ENCODE measurements around the gene CPD.

Gene CPD

GRCh38 chr17:30517786-30518185 is 139.1 kb downstream of the CPD start:
- H3K36me3 ChIP-seq (ENCODE audit: insufficient read depth, low read length): peaks cover 16% of the 10 kb centered on the region
- H3K27ac ChIP-seq (ENCODE audit: low read depth, low read length): no peak overlapping the region
- H3K9me3 ChIP-seq (ENCODE audit: low read length): no peaks in the 10 kb centered on the region
- no peaks in the 10 kb centered on the region for H3K27me3 ChIP-seq (ENCODE audit: control insufficient read depth in 1 of 2, insufficient read depth in 2 of 2, low read length in 2 of 2)
- H3K9ac ChIP-seq (ENCODE audit: low read length): no peak overlapping the region
- no peaks in the 10 kb centered on the region for H3K4me1 ChIP-seq (ENCODE audit: insufficient read depth, low read length)
- no peak overlapping the region for H3K4me3 ChIP-seq (ENCODE audit: low read depth in 1 of 2, low read length in 2 of 2)

GRCh38 chr17:30519166-30519565 is 140.4 kb downstream of the CPD start:
- Histone ChIP-seq H3K4me3 (ENCODE audit: low read depth in 1 of 2, low read length in 2 of 2) (no peak overlapping the region), H3K9me3 (ENCODE audit: low read length) (no peaks in the 10 kb centered on the region), H3K27ac (ENCODE audit: low read depth, low read length) (no peak overlapping the region), H3K36me3 (ENCODE audit: insufficient read depth, low read length) (peaks cover 6% of the 10 kb centered on the region), H3K27me3 (ENCODE audit: control insufficient read depth in 1 of 2, insufficient read depth in 2 of 2, low read length in 2 of 2) (no peaks in the 10 kb centered on the region), H3K4me1 (ENCODE audit: insufficient read depth, low read length) (no peaks in the 10 kb centered on the region), H3K9ac (ENCODE audit: low read length) (no peak overlapping the region)
